Fibroblast of peridontal ligament (primary cell): ENCODE data around the gene AMOTL2.
A peak's percentile ranks its signal among the peaks of the same experiment; 100 is the strongest.

ENCODE experiments used
- DNase-seq: peaks from one replicate; pipeline ENCODE4 v3.0.0-alpha.2; 2010; ENCODE audit errors: extremely low read depth

AMOTL2 gene

GRCh38 chr3:134315286-134316106 is 58.8 kb downstream of the AMOTL2 start:
- peak; percentile 90 for DNase-seq

DNA sequence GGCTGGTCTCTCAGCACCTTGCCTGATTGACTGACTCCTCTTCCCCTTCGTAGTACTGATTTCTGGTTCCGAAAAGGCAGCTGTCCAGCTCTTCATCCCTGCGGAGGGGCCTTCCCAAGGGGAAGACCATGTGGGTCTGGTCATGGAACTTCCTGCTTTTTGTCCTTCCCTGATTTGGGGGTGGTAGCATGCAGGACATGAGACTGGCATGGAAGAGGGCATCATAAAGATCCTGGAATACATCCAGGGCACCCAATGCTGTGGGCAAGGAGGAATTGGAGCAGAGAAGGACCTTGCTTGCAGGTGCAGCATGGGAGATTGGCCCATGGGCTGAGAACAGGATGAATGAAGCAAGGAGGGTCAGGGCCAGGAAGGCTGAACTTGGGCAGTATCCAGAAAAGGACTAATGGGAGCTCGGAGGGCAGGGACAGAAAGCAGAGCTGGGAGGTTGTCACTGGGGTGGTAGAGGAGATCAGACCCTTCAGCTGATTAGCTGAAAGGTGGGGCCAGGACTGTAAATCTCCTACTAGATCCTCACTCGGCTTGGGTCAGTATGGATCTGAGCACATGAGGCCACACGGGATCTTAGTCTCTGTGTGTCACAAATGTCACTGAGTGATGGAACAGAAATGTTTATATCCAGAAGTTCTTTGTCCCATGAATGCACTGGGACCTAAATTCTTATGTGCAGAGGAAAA is 59.5 kb downstream of the AMOTL2 start:
- DNase-seq, result no peak

DNA sequence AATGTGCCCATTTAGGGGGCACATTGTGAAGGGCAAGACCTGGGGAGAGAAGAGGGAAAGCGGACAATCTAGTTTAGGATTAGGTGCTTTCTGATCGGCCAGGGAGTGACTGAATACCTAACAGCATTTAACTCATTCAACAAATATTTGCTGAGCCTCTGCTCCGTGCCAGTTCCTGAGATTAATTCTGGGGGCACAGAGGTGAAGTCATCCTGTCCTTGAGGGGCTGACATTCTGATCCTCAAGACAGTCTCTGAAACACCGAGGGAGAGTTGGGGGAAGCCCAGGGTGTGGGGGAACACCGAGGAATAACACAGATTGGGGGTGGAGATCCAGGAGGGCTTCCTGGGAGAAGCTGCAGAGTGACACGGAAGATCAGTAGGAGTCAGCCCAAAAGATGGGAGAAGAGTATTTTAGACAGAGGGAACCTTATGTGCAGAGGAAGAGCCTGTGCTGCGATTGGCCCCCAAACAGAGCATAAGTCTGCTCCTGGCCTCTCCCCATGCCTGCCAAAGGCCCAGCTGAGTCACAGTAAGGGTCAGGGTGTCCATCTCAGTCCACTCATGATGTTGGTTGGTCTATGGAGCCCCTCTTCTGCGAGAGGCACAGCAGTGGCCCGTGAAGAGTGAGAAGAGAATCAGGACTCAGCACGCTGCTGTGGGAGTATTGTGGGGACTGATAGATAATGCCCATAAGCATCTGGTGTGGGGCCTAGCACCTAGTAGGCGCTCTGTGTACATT is 60.2 kb downstream of the AMOTL2 start:
- no peak for DNase-seq

- DNase-seq, result peak; percentile 65
These were observed 61.1 kb downstream of the AMOTL2 start for GRCh38 chr3:134312873-134313846.

GRCh38 chr3:134312072-134312872 is 62.0 kb downstream of the AMOTL2 start:
- no peak for DNase-seq

DNA sequence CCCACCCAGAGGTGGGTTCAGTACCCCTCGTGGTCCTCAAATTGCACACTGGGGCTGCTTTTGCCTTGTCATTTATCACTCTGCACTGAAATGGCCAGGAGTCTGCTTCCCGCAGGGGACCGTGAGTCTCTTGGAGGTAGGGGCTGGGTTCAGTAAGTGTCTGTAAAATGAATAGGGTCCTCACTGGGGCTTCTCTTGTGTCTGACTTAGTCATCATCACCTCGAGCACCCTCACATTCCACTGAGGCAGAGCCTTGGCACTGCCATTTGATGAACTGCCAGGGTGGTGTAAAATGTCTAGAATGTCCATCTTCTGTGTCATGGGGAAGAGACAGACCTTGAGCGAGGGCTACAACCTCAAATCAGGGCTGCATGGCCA is 62.6 kb downstream of the AMOTL2 start:
- no peak for DNase-seq

- DNase-seq, result peak; percentile 79
These were observed 63.0 kb downstream of the AMOTL2 start for GRCh38 chr3:134311265-134311664.

DNA sequence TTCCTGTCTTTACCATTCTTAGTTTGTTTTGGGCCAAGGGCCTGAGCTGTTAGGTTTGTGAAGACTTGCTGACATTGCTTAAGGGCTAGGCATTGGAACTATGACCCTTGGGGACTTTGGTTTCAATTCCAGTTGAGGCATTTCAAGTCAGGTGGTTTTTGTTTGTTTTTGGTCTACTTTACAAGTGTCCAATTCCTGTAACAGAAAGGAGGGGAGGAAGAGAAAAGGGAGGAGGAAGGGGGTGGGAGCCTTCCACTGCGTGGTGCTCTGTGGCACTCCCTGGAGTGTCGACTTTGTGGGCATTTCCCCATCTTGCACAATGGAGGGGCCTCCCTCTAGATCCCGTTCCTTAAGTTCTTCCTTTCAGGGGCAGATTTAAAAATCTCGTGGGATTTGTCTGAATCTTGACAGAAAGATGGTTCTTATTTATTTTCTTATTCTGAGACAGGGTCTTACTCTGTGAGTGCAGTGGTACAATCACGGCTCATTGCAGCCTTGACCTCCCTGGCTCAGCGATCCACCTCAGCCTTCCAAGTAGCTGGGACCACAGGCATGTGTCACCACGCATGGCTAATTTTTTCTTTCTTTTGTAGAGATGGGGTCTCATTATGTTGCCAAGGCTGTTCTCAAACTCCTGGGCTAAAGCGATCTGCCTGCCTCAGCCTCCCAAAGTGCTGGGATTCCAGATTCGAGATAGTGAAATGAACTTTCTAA is 64.1 kb downstream of the AMOTL2 start:
- peak; percentile 54 for DNase-seq

GRCh38 chr3:134308350-134308891 is 65.8 kb downstream of the AMOTL2 start:
- peak; percentile 94 for DNase-seq

- DNase-seq, result no peak
These were observed 66.8 kb downstream of the AMOTL2 start for GRCh38 chr3:134307425-134307824.

GRCh38 chr3:134306320-134306719 is 67.9 kb downstream of the AMOTL2 start:
- no peak for DNase-seq
